Measurements from ENCODE around the gene KLF17. TPM values are rescaled to one million over a fixed set of nuclear protein-coding genes. Genes with fewer than 3 reads are reported as not detected.

Gene KLF17
- total RNA-seq, 2 experiments from 2014 or later: not detected

DNA sequence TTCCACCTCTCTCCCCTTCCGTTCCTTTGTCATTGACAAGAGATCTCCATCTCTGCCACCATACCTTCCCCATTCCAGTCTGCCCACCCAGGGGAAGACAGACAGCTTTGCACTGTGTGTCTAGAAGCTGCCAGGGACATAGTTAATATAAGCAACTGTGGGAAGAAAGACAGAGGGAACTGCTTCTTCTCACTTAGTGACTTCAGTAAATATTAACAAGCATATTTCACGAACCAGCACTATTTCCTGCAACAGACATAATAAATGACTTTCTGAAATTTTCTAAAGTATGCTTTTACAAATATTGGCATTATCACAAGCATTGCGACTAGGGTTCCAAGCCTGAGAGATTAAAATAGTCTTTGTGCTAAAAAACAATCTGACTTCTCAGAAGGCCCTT is 44.2 kb upstream of the KLF17 start:
- intact Hi-C loops (cut with micrococcal nuclease): no loop called here
- Mint-ChIP-seq H3K27ac (no peak overlapping the region), H3K9me3 (no peaks in the 10 kb centered on the region), H3K36me3 (ENCODE audit: low read depth) (no peaks in the 10 kb centered on the region), H3K4me1 (ENCODE audit: low read depth) (peaks cover 3% of the 10 kb centered on the region), H3K27me3 (peaks cover 15% of the 10 kb centered on the region), H3K4me3 (no peak overlapping the region)
- CTCF ChIA-PET: interaction anchor here (1.6 kb wide), 1 partner anchor 27 kb away, joined by 5 read pairs; no protein-coding TSS in a partner anchor
- ATAC-seq (no peak), DNase-seq (no peak)
- TF ChIP-seq, protein P1, sequence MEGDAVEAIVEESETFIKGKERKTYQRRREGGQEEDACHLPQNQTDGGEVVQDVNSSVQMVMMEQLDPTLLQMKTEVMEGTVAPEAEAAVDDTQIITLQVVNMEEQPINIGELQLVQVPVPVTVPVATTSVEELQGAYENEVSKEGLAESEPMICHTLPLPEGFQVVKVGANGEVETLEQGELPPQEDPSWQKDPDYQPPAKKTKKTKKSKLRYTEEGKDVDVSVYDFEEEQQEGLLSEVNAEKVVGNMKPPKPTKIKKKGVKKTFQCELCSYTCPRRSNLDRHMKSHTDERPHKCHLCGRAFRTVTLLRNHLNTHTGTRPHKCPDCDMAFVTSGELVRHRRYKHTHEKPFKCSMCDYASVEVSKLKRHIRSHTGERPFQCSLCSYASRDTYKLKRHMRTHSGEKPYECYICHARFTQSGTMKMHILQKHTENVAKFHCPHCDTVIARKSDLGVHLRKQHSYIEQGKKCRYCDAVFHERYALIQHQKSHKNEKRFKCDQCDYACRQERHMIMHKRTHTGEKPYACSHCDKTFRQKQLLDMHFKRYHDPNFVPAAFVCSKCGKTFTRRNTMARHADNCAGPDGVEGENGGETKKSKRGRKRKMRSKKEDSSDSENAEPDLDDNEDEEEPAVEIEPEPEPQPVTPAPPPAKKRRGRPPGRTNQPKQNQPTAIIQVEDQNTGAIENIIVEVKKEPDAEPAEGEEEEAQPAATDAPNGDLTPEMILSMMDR (IDR thresholded peaks at IDR 0.05): no peak
- POLR2A ChIA-PET: no interaction called here

DNA sequence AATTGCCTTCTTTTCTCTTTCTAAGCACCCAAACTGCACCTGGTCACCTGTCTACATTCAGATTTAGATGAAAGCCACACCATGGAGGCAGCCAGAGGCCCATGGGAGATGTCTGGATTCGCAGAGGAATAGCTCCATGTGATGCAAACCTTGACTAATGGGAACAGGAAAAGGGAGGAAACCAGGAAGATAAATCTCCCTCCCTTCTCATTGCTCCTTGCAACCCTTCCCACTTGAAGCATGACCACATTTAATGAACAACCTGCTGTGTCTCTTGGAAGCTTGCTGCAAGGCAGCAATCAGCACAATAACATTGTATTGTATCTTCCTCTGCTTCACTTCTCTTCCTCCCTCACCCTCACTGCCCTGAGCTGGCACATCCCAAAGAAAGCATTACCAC is 42.6 kb upstream of the KLF17 start:
- no peaks in the 10 kb centered on the region for H3K36me3 Mint-ChIP-seq (ENCODE audit: low read depth)
- no peak for ATAC-seq
- TF ChIP-seq, protein P1 (IDR thresholded peaks at IDR 0.05): no peak
- intact Hi-C loops (cut with micrococcal nuclease): no loop called here
- H3K9me3 Mint-ChIP-seq: no peaks in the 10 kb centered on the region
- CTCF ChIA-PET: interaction anchor here (1.6 kb wide), 1 partner anchor 28 kb away, joined by 5 read pairs; no protein-coding TSS in a partner anchor
- H3K27me3 Mint-ChIP-seq: peaks cover 9% of the 10 kb centered on the region
- POLR2A ChIA-PET: no interaction called here
- no peak for DNase-seq
- H3K4me3 Mint-ChIP-seq: no peak overlapping the region
- H3K27ac Mint-ChIP-seq: no peak overlapping the region
- H3K4me1 Mint-ChIP-seq (ENCODE audit: low read depth): peaks cover 3% of the 10 kb centered on the region

DNA sequence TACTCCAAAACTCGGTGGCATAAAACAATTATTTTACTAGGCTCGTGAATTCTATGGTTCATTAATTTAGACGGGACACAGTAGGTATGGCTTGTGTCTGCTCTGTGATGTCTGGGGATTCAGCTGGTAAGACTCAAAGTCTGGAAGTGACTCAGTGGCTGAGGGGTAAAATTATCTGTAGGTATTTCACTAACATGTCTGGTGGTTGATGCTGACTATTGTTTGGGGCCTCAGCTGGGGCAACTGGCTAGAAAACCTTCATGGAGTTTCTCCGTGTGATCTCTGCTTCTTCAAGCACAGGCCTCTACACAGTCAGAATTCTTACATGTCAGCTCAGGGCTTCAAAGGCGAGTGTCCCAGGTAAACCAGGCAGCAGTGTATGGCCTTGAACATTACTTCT is 41.2 kb upstream of the KLF17 start:
- no peak for ATAC-seq
- CTCF ChIA-PET: no interaction called here

DNA sequence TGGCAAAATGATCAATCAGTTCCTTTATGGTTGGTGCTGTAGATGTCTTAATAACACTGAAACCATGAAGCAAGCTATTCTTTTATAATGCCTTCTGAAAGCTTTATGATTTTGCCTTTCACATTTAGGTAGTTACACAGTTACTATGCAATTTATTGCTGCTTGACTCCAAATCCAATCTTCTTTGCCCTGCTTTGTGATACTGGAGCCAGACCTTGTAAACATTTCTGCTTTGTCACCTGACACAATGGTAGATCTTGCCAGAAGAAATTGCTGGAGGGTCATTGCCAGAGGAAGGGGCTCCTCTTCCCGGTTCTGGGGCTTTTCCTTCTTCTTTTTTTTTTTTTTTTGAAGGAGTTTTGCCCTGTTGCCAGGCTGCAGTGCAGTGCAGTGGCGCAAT is 40.5 kb upstream of the KLF17 start:
- Mint-ChIP-seq H3K4me3 (no peak overlapping the region), H3K27me3 (peaks cover 11% of the 10 kb centered on the region), H3K27ac (no peak overlapping the region), H3K36me3 (ENCODE audit: low read depth) (no peaks in the 10 kb centered on the region), H3K9me3 (no peaks in the 10 kb centered on the region), H3K4me1 (ENCODE audit: low read depth) (no peaks in the 10 kb centered on the region)
- intact Hi-C loops (cut with micrococcal nuclease): no loop called here
- TF ChIP-seq, protein P1 (IDR thresholded peaks at IDR 0.05): no peak
- no peak for DNase-seq
- ATAC-seq: no peak
- ChIA-PET POLR2A (no interaction called here), CTCF (no interaction called here)

More for the DNA sequence above, 41.2 kb upstream of the KLF17 start:
- no peaks in the 10 kb centered on the region for H3K4me1 Mint-ChIP-seq (ENCODE audit: low read depth)
- no peaks in the 10 kb centered on the region for H3K9me3 Mint-ChIP-seq
- no peak overlapping the region for H3K4me3 Mint-ChIP-seq
- DNase-seq: no peak
- POLR2A ChIA-PET: no interaction called here
- intact Hi-C loops (cut with micrococcal nuclease): no loop called here
- peaks cover 9% of the 10 kb centered on the region for H3K27me3 Mint-ChIP-seq
- no peak overlapping the region for H3K27ac Mint-ChIP-seq
- H3K36me3 Mint-ChIP-seq (ENCODE audit: low read depth): no peaks in the 10 kb centered on the region
- TF ChIP-seq, protein P1 (IDR thresholded peaks at IDR 0.05): no peak

DNA sequence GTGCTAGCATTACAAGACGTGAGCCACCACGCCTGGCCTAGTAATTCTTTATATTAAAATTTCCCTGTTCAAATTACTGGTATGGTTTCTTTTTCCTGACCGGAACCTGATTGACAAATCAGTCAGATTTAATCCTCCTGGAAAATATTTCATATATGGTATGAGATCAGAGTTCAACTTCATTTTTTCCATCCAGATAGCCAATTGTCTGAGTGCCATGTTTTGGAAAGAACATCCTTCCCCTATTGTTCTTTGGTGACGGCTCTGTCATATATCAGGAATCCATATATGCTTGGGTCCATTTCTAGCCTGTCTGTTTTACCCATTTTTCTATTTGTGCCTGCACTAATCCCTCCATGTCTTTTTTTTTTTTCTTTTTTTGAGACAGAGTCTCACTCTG is 39.1 kb upstream of the KLF17 start:
- peaks cover 10% of the 10 kb centered on the region for H3K27me3 Mint-ChIP-seq
- ChIA-PET CTCF (interaction anchor here (0.9 kb wide), 1 partner anchor 31 kb away, joined by 3 read pairs; no protein-coding TSS in a partner anchor), POLR2A (no interaction called here)
- H3K27ac Mint-ChIP-seq: no peak overlapping the region
- no peaks in the 10 kb centered on the region for H3K36me3 Mint-ChIP-seq (ENCODE audit: low read depth)
- intact Hi-C loops (cut with micrococcal nuclease): no loop called here
- TF ChIP-seq, protein P1 (IDR thresholded peaks at IDR 0.05): no peak
- no peak overlapping the region for H3K4me3 Mint-ChIP-seq
- no peaks in the 10 kb centered on the region for H3K9me3 Mint-ChIP-seq
- H3K4me1 Mint-ChIP-seq (ENCODE audit: low read depth): no peaks in the 10 kb centered on the region
- DNase-seq: no peak
- ATAC-seq: no peak

Data from activated CD8-positive, alpha-beta T cell treated with anti-CD3 and anti-CD28 coated beads for 36 hours (primary cell).